GM12892 (cell line): Measurements from ENCODE around the gene TENM3.

Source experiments
- POLR2A ChIP-seq: IDR thresholded peaks from 2 replicates; pipeline ENCODE4 v1.6.1; 2011; ENCODE audit warnings: low read depth, low read length, control low read depth
- POLR2AphosphoS5 ChIP-seq: IDR thresholded peaks from 2 replicates; pipeline ENCODE4 v1.6.1; 2011; ENCODE audit warnings: low read depth, low read length, control low read depth
- TAF1 ChIP-seq: IDR thresholded peaks from 2 replicates; pipeline ENCODE4 v1.6.1; 2011; ENCODE audit warnings: low read depth, mild to moderate bottlenecking, control low read depth, low read length, borderline replicate concordance

DNA sequence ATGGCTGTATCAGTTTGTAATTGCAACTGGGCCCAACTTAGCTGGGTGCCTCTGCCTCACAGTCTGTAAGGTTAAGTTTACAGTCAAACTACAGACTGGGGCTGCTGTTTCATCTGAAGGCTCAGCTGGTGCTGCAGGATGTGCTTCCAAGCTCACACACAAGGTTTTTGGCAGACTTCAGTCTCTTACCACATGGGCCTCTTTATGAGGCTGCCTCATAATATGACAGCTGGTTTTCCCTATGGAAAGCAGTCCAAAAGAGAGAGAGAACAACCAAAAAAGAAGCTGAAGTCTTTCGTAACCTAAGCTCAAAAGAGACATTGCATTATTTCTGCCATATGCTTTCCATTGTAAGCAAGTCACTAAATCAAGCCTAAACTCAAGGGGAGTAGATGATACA lies 402.3 kb downstream of the TENM3 start:
- TF ChIP-seq POLR2A = no peak
- no peak for TF ChIP-seq POLR2AphosphoS5
- TF ChIP-seq TAF1 = no peak
